ENCODE measurements around the gene ERP44.

The ERP44 gene

GRCh38 chr9:100052375-100052774 lies 46.4 kb downstream of the ERP44 start:
- Histone ChIP-seq H3K36me3 (replicated peaks; ENCODE audit: insufficient read depth, low read length) (no peaks in the 10 kb centered on the region), H3K4me3 (ENCODE audit: low read length) (no peak overlapping the region), H3K9me3 (replicated peaks; ENCODE audit: insufficient read depth, low read length) (no peaks in the 10 kb centered on the region), H3K79me2 (ENCODE audit: low read length) (peaks cover 25% of the 10 kb centered on the region), H3K4me1 (ENCODE audit: low read length) (peaks cover 8% of the 10 kb centered on the region), H3K9ac (ENCODE audit: low read length) (no peak overlapping the region), H3K4me2 (ENCODE audit: low read depth, low read length) (no peak overlapping the region), H4K20me1 (ENCODE audit: insufficient read depth, low read length) (no peaks in the 10 kb centered on the region), H2AFZ (ENCODE audit: low read length) (no peak overlapping the region), H3F3A (ENCODE audit: insufficient read depth, low read length) (no peaks in the 10 kb centered on the region), H3K9me2 (replicated peaks; ENCODE audit: insufficient read depth, low read length) (no peaks in the 10 kb centered on the region), H3K27me3 (replicated peaks; ENCODE audit: insufficient read depth, low read length) (no peaks in the 10 kb centered on the region), H3K27ac (ENCODE audit: low read length) (no peak overlapping the region)
- TF ChIP-seq EZH2 (optimal IDR thresholded peaks at IDR 0.05; ENCODE audit: low read depth, low read length) (no peak), CTCF (IDR thresholded peaks at IDR 0.05; ENCODE audit: low read length) (no peak), EZH2phosphoT487 (IDR thresholded peaks at IDR 0.05; ENCODE audit: low read length) (no peak)
- no peak for DNase-seq

GRCh38 chr9:100049551-100049950 lies 49.2 kb downstream of the ERP44 start:
- H3K27ac ChIP-seq (ENCODE audit: low read length): no peak overlapping the region
- no peaks in the 10 kb centered on the region for H3K27me3 ChIP-seq (replicated peaks; ENCODE audit: insufficient read depth, low read length)
- DNase-seq: no peak

GRCh38 chr9:100038472-100038871 lies 60.3 kb downstream of the ERP44 start:
- no peak for TF ChIP-seq CTCF (IDR thresholded peaks at IDR 0.05; ENCODE audit: low read length)
- TF ChIP-seq EZH2 (optimal IDR thresholded peaks at IDR 0.05; ENCODE audit: low read depth, low read length): no peak
- no peak for TF ChIP-seq EZH2phosphoT487 (IDR thresholded peaks at IDR 0.05; ENCODE audit: low read length)
- Histone ChIP-seq H3K4me2 (ENCODE audit: low read depth, low read length) (no peak overlapping the region), H3K79me2 (ENCODE audit: low read length) (peaks cover 78% of the 10 kb centered on the region), H3K27ac (ENCODE audit: low read length) (no peak overlapping the region), H3K9ac (ENCODE audit: low read length) (no peak overlapping the region), H3K27me3 (replicated peaks; ENCODE audit: insufficient read depth, low read length) (no peaks in the 10 kb centered on the region), H3K4me3 (ENCODE audit: low read length) (no peak overlapping the region), H3K36me3 (replicated peaks; ENCODE audit: insufficient read depth, low read length) (no peaks in the 10 kb centered on the region), H3K9me2 (replicated peaks; ENCODE audit: insufficient read depth, low read length) (no peaks in the 10 kb centered on the region), H3K4me1 (ENCODE audit: low read length) (no peaks in the 10 kb centered on the region), H4K20me1 (ENCODE audit: insufficient read depth, low read length) (no peaks in the 10 kb centered on the region), H3K9me3 (replicated peaks; ENCODE audit: insufficient read depth, low read length) (no peaks in the 10 kb centered on the region), H2AFZ (ENCODE audit: low read length) (no peak overlapping the region), H3F3A (ENCODE audit: insufficient read depth, low read length) (no peaks in the 10 kb centered on the region)
- no peak for DNase-seq

More at GRCh38 chr9:100049551-100049950, 49.2 kb downstream of the ERP44 start:
- H2AFZ ChIP-seq (ENCODE audit: low read length): no peak overlapping the region
- H3F3A ChIP-seq (ENCODE audit: insufficient read depth, low read length): no peaks in the 10 kb centered on the region
- no peaks in the 10 kb centered on the region for H3K36me3 ChIP-seq (replicated peaks; ENCODE audit: insufficient read depth, low read length)
- no peaks in the 10 kb centered on the region for H3K9me2 ChIP-seq (replicated peaks; ENCODE audit: insufficient read depth, low read length)
- no peak overlapping the region for H3K4me3 ChIP-seq (ENCODE audit: low read length)
- no peaks in the 10 kb centered on the region for H4K20me1 ChIP-seq (ENCODE audit: insufficient read depth, low read length)
- H3K9ac ChIP-seq (ENCODE audit: low read length): no peak overlapping the region
- no peaks in the 10 kb centered on the region for H3K4me1 ChIP-seq (ENCODE audit: low read length)
- no peak overlapping the region for H3K4me2 ChIP-seq (ENCODE audit: low read depth, low read length)
- no peaks in the 10 kb centered on the region for H3K9me3 ChIP-seq (replicated peaks; ENCODE audit: insufficient read depth, low read length)
- H3K79me2 ChIP-seq (ENCODE audit: low read length): peaks cover 20% of the 10 kb centered on the region; the same call in 1 of the 2 replicates
- TF ChIP-seq EZH2 (optimal IDR thresholded peaks at IDR 0.05; ENCODE audit: low read depth, low read length): no peak
- no peak for TF ChIP-seq EZH2phosphoT487 (IDR thresholded peaks at IDR 0.05; ENCODE audit: low read length)
- TF ChIP-seq CTCF (IDR thresholded peaks at IDR 0.05; ENCODE audit: low read length): no peak
